NCI-H526 treated with DMSO at 0.1 percent for 48 hours (cell line): Measurements from ENCODE around the gene VAV2.
"Not testable (repeated sequence)": the region's sequence is repeated elsewhere in the genome, so short reads cannot be mapped to it uniquely, and the experiment has no call there.

Source experiments
- DNase-seq: peaks from one replicate; lab custom pipeline; 2025; lab: John Stamatoyannopoulos, UW

The VAV2 gene

GRCh38 chr9:133968966-133969617 is 23.0 kb downstream of the VAV2 start:
- DNase-seq, result no peak

- DNase-seq, result no peak
Observed at GRCh38 chr9:133968428-133968827, 23.7 kb downstream of the VAV2 start.

GRCh38 chr9:133967024-133967741 is 24.9 kb downstream of the VAV2 start:
- no peak for DNase-seq

GRCh38 chr9:133964463-133964862 is 27.7 kb downstream of the VAV2 start:
- DNase-seq, result no peak

- DNase-seq, result no peak
Observed at GRCh38 chr9:133963166-133963565, 29.0 kb downstream of the VAV2 start.

GRCh38 chr9:133962341-133962740 is 29.8 kb downstream of the VAV2 start:
- no peak for DNase-seq

- no peak for DNase-seq
Observed at GRCh38 chr9:133961226-133962165, 30.6 kb downstream of the VAV2 start.

- no peak for DNase-seq
Observed at GRCh38 chr9:133960568-133961129, 31.5 kb downstream of the VAV2 start.

- no peak for DNase-seq
Observed at GRCh38 chr9:133959966-133960567, 32.1 kb downstream of the VAV2 start.

GRCh38 chr9:133959171-133959570 is 33.0 kb downstream of the VAV2 start:
- no peak for DNase-seq

- DNase-seq, result no peak
Observed at GRCh38 chr9:133958756-133959155, 33.4 kb downstream of the VAV2 start.

- DNase-seq, result not testable (repeated sequence)
Observed at GRCh38 chr9:133957772-133958171, 34.4 kb downstream of the VAV2 start.

GRCh38 chr9:133957328-133957727 is 34.8 kb downstream of the VAV2 start:
- no peak for DNase-seq

GRCh38 chr9:133956520-133957076 is 35.5 kb downstream of the VAV2 start:
- no peak for DNase-seq

- DNase-seq, result no peak
Observed at GRCh38 chr9:133955821-133956411, 36.2 kb downstream of the VAV2 start.

GRCh38 chr9:133954862-133955529 is 37.1 kb downstream of the VAV2 start:
- DNase-seq, result no peak

- DNase-seq, result no peak
Observed at GRCh38 chr9:133953976-133954709, 38.0 kb downstream of the VAV2 start.

GRCh38 chr9:133953621-133953975 is 38.5 kb downstream of the VAV2 start:
- no peak for DNase-seq

- no peak for DNase-seq
Observed at GRCh38 chr9:133952598-133953550, 39.2 kb downstream of the VAV2 start.
